K562 (cell line): ENCODE data around the gene TADA2A. TPM values are rescaled to one million over a fixed set of nuclear protein-coding genes. Genes with fewer than 3 reads are reported as not detected.

Source experiments
- C11orf30 ChIP-seq: fragments of 450-650 bp; IDR thresholded peaks from 2 replicates; pipeline ENCODE4 v1.6.1; 2016; ENCODE audit warnings: low read depth, mild to moderate bottlenecking
- CREB3L1 ChIP-seq: fragments of 450-650 bp; IDR thresholded peaks from 2 replicates; pipeline ENCODE4 v1.6.1; 2014; ENCODE audit warnings: low read depth, mild to moderate bottlenecking, moderate library complexity, borderline replicate concordance
- IRF9 ChIP-seq: fragments of 450-650 bp; IDR thresholded peaks from 2 replicates; pipeline ENCODE4 v1.6.1; 2016; ENCODE audit warnings: missing biosample characterization, missing genetic modification characterization
- KLF10 ChIP-seq: fragments of 250-450 bp; sonication (Bioruptor Pico); IDR thresholded peaks from 2 replicates; pipeline ENCODE4 v1.6.1; 2021; ENCODE audit warnings: matching md5 sums
- MCM2 ChIP-seq: fragments of 450-650 bp; IDR thresholded peaks from 2 replicates; pipeline ENCODE4 v1.6.1; 2017; ENCODE audit warnings: low read depth, mild to moderate bottlenecking
- NFATC3 ChIP-seq: fragments of 450-650 bp; IDR thresholded peaks from 2 replicates; pipeline ENCODE4 v1.6.1; 2017; ENCODE audit warnings: mild to moderate bottlenecking
- POLR2H ChIP-seq: IDR thresholded peaks from 2 replicates; pipeline ENCODE4 v1.6.1; 2016; ENCODE audit warnings: missing genetic modification characterization, low read depth, mild to moderate bottlenecking, control low read depth, missing compliant biosample characterization, moderate library complexity
- PURB ChIP-seq: sonication (generic); formaldehyde crosslinking; IDR thresholded peaks from 2 replicates; pipeline ENCODE4 v1.9.0; 2021; ENCODE audit warnings: low read depth, mild to moderate bottlenecking, missing genetic modification reagents
- RAD21 ChIP-seq, 2 experiments: fragments of 250-450 bp in 1 of 2; fragments of 450-650 bp in 1 of 2; sonication (Bioruptor Pico) in 1 of 2; formaldehyde crosslinking in 1 of 2; IDR thresholded peaks in 1 of 2; conservative IDR thresholded peaks in 1 of 2; 2 replicates each; pipeline versions ENCODE4 v1.4.0 to v1.8.0; 2020 to 2022; ENCODE audit warnings: mild to moderate bottlenecking in 2 of 2, moderate library complexity in 1 of 2
- U2AF1 ChIP-seq: fragments of 200-400 bp; formaldehyde crosslinking; optimal IDR thresholded peaks from 2 replicates; pipeline ENCODE3; 2017; ENCODE audit warnings: mild to moderate bottlenecking, low read depth, low read length, moderate library complexity
- ZBTB26 ChIP-seq: fragments of 450-650 bp; formaldehyde crosslinking; IDR thresholded peaks from 2 replicates; pipeline ENCODE4 v1.4.0; 2022; ENCODE audit warnings: missing genetic modification characterization
- ZNF511 ChIP-seq: sonication (generic); formaldehyde crosslinking; IDR thresholded peaks from 2 replicates; pipeline ENCODE4 v1.8.0; 2022; ENCODE audit warnings: mild to moderate bottlenecking, missing genetic modification reagents
- polyA plus RNA-seq, 8 experiments: library from polyadenylated mRNA; depleted of rRNA in 4 of 8; stranded (reverse) in 5 of 8; unstranded in 3 of 8; fragments of >200 nt; fragmentation: Nextera tagmentation in 2 of 8; fragmentation: Illumina TruSeq in 1 of 8; extraction: Ambion mirVana in 2 of 8; extraction: Trizol in 1 of 8; gene quantifications; 2 replicates each; pipeline versions ENCODE4 v1.2.1 to v1.2.3, GENCODE V29; 2011 to 2014; ENCODE audit warnings: inconsistent platforms in 1 of 8, missing spikeins in 1 of 8
- total RNA-seq, 7 experiments: library from RNA; depleted of rRNA in 6 of 7; stranded (reverse); fragments of >200 nt in 6 of 7; fragmentation: Illumina TruSeq in 2 of 7; extraction: Trizol in 2 of 7; gene quantifications; 2 replicates each; pipeline versions ENCODE4 v1.2.1 to v1.2.3, GENCODE V29; 2011 to 2021; ENCODE audit warnings: low replicate concordance in 1 of 7
- TF ChIP-seq, protein P1 (sequence below): IDR thresholded peaks from 2 replicates; pipeline ENCODE4 v1.6.1; 2011; ENCODE audit not compliant: insufficient read length; ENCODE audit errors: extremely low read depth
- TF ChIP-seq, protein P2 (sequence below): fragments of 250-450 bp; sonication (Bioruptor Pico); IDR thresholded peaks from 2 replicates; pipeline ENCODE4 v1.5.0; 2020; ENCODE audit warnings: mild to moderate bottlenecking
- TF ChIP-seq, protein P3 (sequence below), 3 experiments: IDR thresholded peaks in 2 of 3; conservative IDR thresholded peaks in 1 of 3; 2 replicates each; pipeline ENCODE4 v1.5.1; 2011 to 2012; ENCODE audit warnings: low read length in 3 of 3, mild to moderate bottlenecking in 3 of 3, control low read depth in 2 of 3, improper control_type of control experiment in 1 of 3, inconsistent platforms in 1 of 3, low read depth in 1 of 3, mixed read lengths in 1 of 3, moderate library complexity in 1 of 3; ENCODE audit not compliant: insufficient read depth in 2 of 3

Gene TADA2A
- total and polyA plus RNA-seq, 9 of the 15 experiments (the other 6 are each of a cell fraction or from before 2014, with no cell fraction given), result 13.8 to 37.7 (median 25.0) TPM

GRCh38 chr17:37358830-37359681, 47.6 kb upstream of the TADA2A start (continued):
- TF ChIP-seq, protein P1, sequence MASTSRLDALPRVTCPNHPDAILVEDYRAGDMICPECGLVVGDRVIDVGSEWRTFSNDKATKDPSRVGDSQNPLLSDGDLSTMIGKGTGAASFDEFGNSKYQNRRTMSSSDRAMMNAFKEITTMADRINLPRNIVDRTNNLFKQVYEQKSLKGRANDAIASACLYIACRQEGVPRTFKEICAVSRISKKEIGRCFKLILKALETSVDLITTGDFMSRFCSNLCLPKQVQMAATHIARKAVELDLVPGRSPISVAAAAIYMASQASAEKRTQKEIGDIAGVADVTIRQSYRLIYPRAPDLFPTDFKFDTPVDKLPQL, result no peak
- TF ChIP-seq KLF10, result no peak
- TF ChIP-seq ZNF511, result 0 out of 2 replicates have a peak, but pooled peaks have one; percentile 43
- TF ChIP-seq, protein P2, sequence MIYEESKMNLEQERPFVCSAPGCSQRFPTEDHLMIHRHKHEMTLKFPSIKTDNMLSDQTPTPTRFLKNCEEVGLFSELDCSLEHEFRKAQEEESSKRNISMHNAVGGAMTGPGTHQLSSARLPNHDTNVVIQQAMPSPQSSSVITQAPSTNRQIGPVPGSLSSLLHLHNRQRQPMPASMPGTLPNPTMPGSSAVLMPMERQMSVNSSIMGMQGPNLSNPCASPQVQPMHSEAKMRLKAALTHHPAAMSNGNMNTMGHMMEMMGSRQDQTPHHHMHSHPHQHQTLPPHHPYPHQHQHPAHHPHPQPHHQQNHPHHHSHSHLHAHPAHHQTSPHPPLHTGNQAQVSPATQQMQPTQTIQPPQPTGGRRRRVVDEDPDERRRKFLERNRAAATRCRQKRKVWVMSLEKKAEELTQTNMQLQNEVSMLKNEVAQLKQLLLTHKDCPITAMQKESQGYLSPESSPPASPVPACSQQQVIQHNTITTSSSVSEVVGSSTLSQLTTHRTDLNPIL (CRISPR knock-in tag), result no peak
- peak; percentile 20; the same call in 1 of the 2 replicates for TF ChIP-seq CREB3L1
- no peak for TF ChIP-seq NFATC3
- TF ChIP-seq RAD21 (CRISPR knock-in tag; conservative IDR thresholded peaks at IDR 0.05 in 1 of 2, IDR thresholded peaks at IDR 0.05 in 1 of 2), result no peak
- TF ChIP-seq POLR2H (tag), result peak; percentile 86
- no peak for TF ChIP-seq ZBTB26 (CRISPR knock-in tag)
- no peak for TF ChIP-seq MCM2
- no peak for TF ChIP-seq IRF9 (tag)
- TF ChIP-seq PURB (CRISPR knock-in tag), result no peak
- no peak for TF ChIP-seq U2AF1
- no peak for TF ChIP-seq C11orf30
- TF ChIP-seq, protein P3, sequence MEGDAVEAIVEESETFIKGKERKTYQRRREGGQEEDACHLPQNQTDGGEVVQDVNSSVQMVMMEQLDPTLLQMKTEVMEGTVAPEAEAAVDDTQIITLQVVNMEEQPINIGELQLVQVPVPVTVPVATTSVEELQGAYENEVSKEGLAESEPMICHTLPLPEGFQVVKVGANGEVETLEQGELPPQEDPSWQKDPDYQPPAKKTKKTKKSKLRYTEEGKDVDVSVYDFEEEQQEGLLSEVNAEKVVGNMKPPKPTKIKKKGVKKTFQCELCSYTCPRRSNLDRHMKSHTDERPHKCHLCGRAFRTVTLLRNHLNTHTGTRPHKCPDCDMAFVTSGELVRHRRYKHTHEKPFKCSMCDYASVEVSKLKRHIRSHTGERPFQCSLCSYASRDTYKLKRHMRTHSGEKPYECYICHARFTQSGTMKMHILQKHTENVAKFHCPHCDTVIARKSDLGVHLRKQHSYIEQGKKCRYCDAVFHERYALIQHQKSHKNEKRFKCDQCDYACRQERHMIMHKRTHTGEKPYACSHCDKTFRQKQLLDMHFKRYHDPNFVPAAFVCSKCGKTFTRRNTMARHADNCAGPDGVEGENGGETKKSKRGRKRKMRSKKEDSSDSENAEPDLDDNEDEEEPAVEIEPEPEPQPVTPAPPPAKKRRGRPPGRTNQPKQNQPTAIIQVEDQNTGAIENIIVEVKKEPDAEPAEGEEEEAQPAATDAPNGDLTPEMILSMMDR (IDR thresholded peaks at IDR 0.05 in 2 of 3, conservative IDR thresholded peaks at IDR 0.05 in 1 of 3; ENCODE audit: insufficient read depth in 2 of 3, low read depth in 1 of 3, low read length in 3 of 3), result peak; percentile 12 to 49 (median 15); a peak in 2 of 6 replicates
